H9 (cell line): Measurements from ENCODE around the gene SPATA2L. TPM values are rescaled to one million over a fixed set of nuclear protein-coding genes. Genes with fewer than 3 reads are reported as not detected.

Source experiments
- DNase-seq: peaks from one replicate; pipeline ENCODE4 v3.0.0-alpha.2; 2017
- H2AFZ ChIP-seq: one replicate; pipeline ENCODE4 v1.6.1; 2013; ENCODE audit warnings: mild to moderate bottlenecking, low read length, control low read depth, moderate library complexity
- H2AK5ac ChIP-seq: 2 replicates; pipeline ENCODE4 v1.6.1; 2013; ENCODE audit warnings: low read length, control low read depth, mixed read lengths; ENCODE audit not compliant: insufficient read length
- H2BK120ac ChIP-seq: one replicate; pipeline ENCODE4 v1.6.1; 2013; ENCODE audit warnings: low read depth, mild to moderate bottlenecking, low read length, control low read depth, inconsistent platforms; ENCODE audit not compliant: poor library complexity, severe bottlenecking
- H2BK12ac ChIP-seq: 2 replicates; pipeline ENCODE4 v1.6.1; 2013; ENCODE audit warnings: low read length, control low read depth, mixed read lengths, low read depth; ENCODE audit not compliant: insufficient read length
- H2BK15ac ChIP-seq: 2 replicates; pipeline ENCODE4 v1.6.1; 2013; ENCODE audit warnings: low read depth, low read length, control low read depth
- H2BK20ac ChIP-seq: one replicate; pipeline ENCODE4 v1.6.1; 2013; ENCODE audit warnings: low read depth, mild to moderate bottlenecking, low read length, control low read depth, inconsistent platforms; ENCODE audit not compliant: poor library complexity, severe bottlenecking
- H2BK5ac ChIP-seq: 2 replicates; pipeline ENCODE4 v1.6.1; 2013; ENCODE audit warnings: low read length, control low read depth, mixed read lengths; ENCODE audit not compliant: insufficient read length
- H3K14ac ChIP-seq: 2 replicates; pipeline ENCODE4 v1.6.1; 2013; ENCODE audit warnings: low read length, control low read depth; ENCODE audit not compliant: insufficient read depth
- H3K18ac ChIP-seq: 2 replicates; pipeline ENCODE4 v1.6.1; 2013; ENCODE audit warnings: low read depth, mild to moderate bottlenecking, mixed read lengths, low read length, control low read depth; ENCODE audit not compliant: insufficient read length
- H3K23ac ChIP-seq: 2 replicates; pipeline ENCODE4 v1.6.1; 2013; ENCODE audit warnings: low read length, control low read depth, mixed read lengths, low read depth; ENCODE audit not compliant: insufficient read length
- H3K23me2 ChIP-seq: 2 replicates; pipeline ENCODE4 v1.6.1; 2013; ENCODE audit warnings: low read depth, mild to moderate bottlenecking, mixed read lengths, low read length, control low read depth; ENCODE audit not compliant: insufficient read length, poor library complexity, severe bottlenecking
- H3K27ac ChIP-seq: 2 replicates; pipeline ENCODE4 v1.5.1; 2013; ENCODE audit warnings: low read length, control low read depth, mixed read lengths, low read depth; ENCODE audit not compliant: insufficient read length
- H3K27me3 ChIP-seq: 2 replicates; pipeline ENCODE4 v1.6.1; 2013; ENCODE audit warnings: low read length, control low read depth, inconsistent platforms; ENCODE audit not compliant: insufficient read depth
- H3K4ac ChIP-seq: 2 replicates; pipeline ENCODE4 v1.6.1; 2013; ENCODE audit warnings: low read depth, mild to moderate bottlenecking, control low read depth, inconsistent platforms, low read length, moderate library complexity
- H3K4me1 ChIP-seq: 2 replicates; pipeline ENCODE4 v1.6.1; 2013; ENCODE audit warnings: low read length, control low read depth, inconsistent platforms; ENCODE audit not compliant: insufficient read depth
- H3K4me2 ChIP-seq: 2 replicates; pipeline ENCODE4 v1.6.1; 2013; ENCODE audit warnings: low read length, control low read depth, mixed read lengths; ENCODE audit not compliant: insufficient read length, insufficient read depth
- H3K56ac ChIP-seq: 2 replicates; pipeline ENCODE4 v1.6.1; 2013; ENCODE audit warnings: low read depth, mild to moderate bottlenecking, mixed read lengths, low read length, control low read depth; ENCODE audit not compliant: insufficient read length
- H3K79me1 ChIP-seq: 2 replicates; pipeline ENCODE4 v1.6.1; 2013; ENCODE audit warnings: low read depth, mild to moderate bottlenecking, moderate library complexity, low read length, control low read depth, inconsistent platforms; ENCODE audit not compliant: insufficient read depth, poor library complexity, severe bottlenecking
- H3K79me2 ChIP-seq: 2 replicates; pipeline ENCODE4 v1.6.1; 2013; ENCODE audit warnings: low read length, control low read depth, inconsistent platforms; ENCODE audit not compliant: insufficient read depth
- H3K9ac ChIP-seq: 2 replicates; pipeline ENCODE4 v1.6.1; 2013; ENCODE audit warnings: low read length, control low read depth, mixed read lengths; ENCODE audit not compliant: insufficient read length; ENCODE audit errors: extremely low read depth
- H3K9me3 ChIP-seq: one replicate; pipeline ENCODE4 v1.6.1; 2013; ENCODE audit warnings: low read depth, low read length, inconsistent platforms; ENCODE audit not compliant: control insufficient read depth
- H3T11ph ChIP-seq: one replicate; pipeline ENCODE4 v1.6.1; 2013; ENCODE audit warnings: mild to moderate bottlenecking, low read length, control low read depth, inconsistent platforms
- H4K20me1 ChIP-seq: one replicate; pipeline ENCODE4 v1.6.1; 2013; ENCODE audit not compliant: control insufficient read depth, insufficient read length, insufficient read depth
- H4K5ac ChIP-seq: 2 replicates; pipeline ENCODE4 v1.6.1; 2013; ENCODE audit warnings: low read depth, mild to moderate bottlenecking, mixed read lengths, low read length, control low read depth; ENCODE audit not compliant: insufficient read length
- H4K8ac ChIP-seq: replicated peaks from 2 replicates; pipeline ENCODE4 v1.6.1; 2013; ENCODE audit warnings: low read length, control low read depth, mixed read lengths, low read depth; ENCODE audit not compliant: insufficient read length
- H4K91ac ChIP-seq: 2 replicates; pipeline ENCODE4 v1.6.1; 2013; ENCODE audit warnings: low read depth, mild to moderate bottlenecking, moderate library complexity, mixed read lengths, low read length, control low read depth; ENCODE audit not compliant: insufficient read length
- H3K27ac Mint-ChIP-seq, 3 experiments: 2 replicates in 2 of 3; 3 replicates in 1 of 3; pipeline ENCODE4 v1.8.0; 2020 to 2021; ENCODE audit warnings: mixed read lengths in 3 of 3, mild to moderate bottlenecking in 1 of 3, moderate library complexity in 1 of 3
- H3K27me3 Mint-ChIP-seq: 2 replicates; pipeline ENCODE4 v1.8.0; 2021; ENCODE audit warnings: low read depth, mild to moderate bottlenecking, moderate library complexity, mixed read lengths
- H3K36me3 Mint-ChIP-seq, 3 experiments: 2 replicates in 2 of 3; 3 replicates in 1 of 3; pipeline ENCODE4 v1.8.0; 2020 to 2021; ENCODE audit warnings: low read depth in 3 of 3, mixed read lengths in 3 of 3; ENCODE audit not compliant: insufficient read depth in 1 of 3
- H3K4me1 Mint-ChIP-seq, 2 experiments: 2 replicates each; pipeline ENCODE4 v1.8.0; 2020; ENCODE audit warnings: mixed read lengths in 2 of 2
- H3K4me3 Mint-ChIP-seq, 2 experiments: 2 replicates in 1 of 2; 3 replicates in 1 of 2; pipeline ENCODE4 v1.8.0; 2020 to 2021; ENCODE audit warnings: mild to moderate bottlenecking in 2 of 2, mixed read lengths in 2 of 2, moderate library complexity in 1 of 2
- H3K9me3 Mint-ChIP-seq, 2 experiments: 2 replicates in 1 of 2; 3 replicates in 1 of 2; pipeline ENCODE4 v1.8.0; 2020; ENCODE audit warnings: mild to moderate bottlenecking in 2 of 2, mixed read lengths in 2 of 2, moderate library complexity in 1 of 2
- CTCF ChIP-seq: fragments of 200-600 bp; sonication (generic); conservative IDR thresholded peaks from 3 replicates; pipeline ENCODE4 v1.8.0; 2021; ENCODE audit warnings: antibody characterized with exemption, mild to moderate bottlenecking
- WGBS: extraction: QIAGEN DNeasy Blood & Tissue Kit; methylation state at CpG from one replicate; pipeline ENCODE4 v1.1.7; 2013; ENCODE audit warnings: missing lambda C conversion rate, low lambda C conversion rate, mixed read lengths; ENCODE audit not compliant: insufficient read length; ENCODE audit errors: extremely low coverage; 5-methylcytosine and 5-hydroxymethylcytosine counted together
- total RNA-seq: library from RNA; stranded (reverse); gene quantifications from 2 replicates; pipeline ENCODE4 v1.2.1, GENCODE V29; 2021

SPATA2L gene
- total RNA-seq, 1 experiment from 2014 or later: 27.1 TPM

- Histone ChIP-seq H3K27ac (no peak overlapping the region), H3K56ac (no peak overlapping the region), H3K14ac (no peak overlapping the region), H3K4me2 (no peak overlapping the region), H3K9me3 (no peaks in the 10 kb centered on the region), H3K18ac (no peak overlapping the region), H3K79me2 (no peaks in the 10 kb centered on the region), H4K91ac (no peak overlapping the region), H2BK15ac (no peak overlapping the region), H4K5ac (no peak overlapping the region), H2AFZ (no peak overlapping the region), H4K20me1 (no peaks in the 10 kb centered on the region), H2AK5ac (no peak overlapping the region), H2BK5ac (no peak overlapping the region), H4K8ac (no peak overlapping the region), H3K79me1 (no peaks in the 10 kb centered on the region), H2BK120ac (no peak overlapping the region), H3K23me2 (no peaks in the 10 kb centered on the region), H2BK12ac (no peak overlapping the region), H3T11ph (no peak overlapping the region), H3K4ac (no peak overlapping the region), H2BK20ac (no peak overlapping the region), H3K9ac (no peak overlapping the region), H3K23ac (no peak overlapping the region), H3K27me3 (no peaks in the 10 kb centered on the region), H3K4me1 (no peaks in the 10 kb centered on the region)
- no peak overlapping the region for H3K27ac Mint-ChIP-seq
- no CpG with 5 or more reads among the region's 14 CpGs for WGBS
- H3K4me3 Mint-ChIP-seq: no peak overlapping the region
- H3K9me3 Mint-ChIP-seq: no peaks in the 10 kb centered on the region
- no peaks in the 10 kb centered on the region for H3K4me1 Mint-ChIP-seq
- no peak for TF ChIP-seq CTCF
- peaks cover 60 to 97% (median 89%) of the 10 kb centered on the region in 3 experiments; a peak in 6 of 7 replicates for H3K36me3 Mint-ChIP-seq
- DNase-seq: no peak
- H3K27me3 Mint-ChIP-seq: no peaks in the 10 kb centered on the region
Measured at GRCh38 chr16:89738072-89738377, 36.5 kb upstream of the SPATA2L start.
